Measurements from ENCODE around the gene TPRX2.

DNA sequence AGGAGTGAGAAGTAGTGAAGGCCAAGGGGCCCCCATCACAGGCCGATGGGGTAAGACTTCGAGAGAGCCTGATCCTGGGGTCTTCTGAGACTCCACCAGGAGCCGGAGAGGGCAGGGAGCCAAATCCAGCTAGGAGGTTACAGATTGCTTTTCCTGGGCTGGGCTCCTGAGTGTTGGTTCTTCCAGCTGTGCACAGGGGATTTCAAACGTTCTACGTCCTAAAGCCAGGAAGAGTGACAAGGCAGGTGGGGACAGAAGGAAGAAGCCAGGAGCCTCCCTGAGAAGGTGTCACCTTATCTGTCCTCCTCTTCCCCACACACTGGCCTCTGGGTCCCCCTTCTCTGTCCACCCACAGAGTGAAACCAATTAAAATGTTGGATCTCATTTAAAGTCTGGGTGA lies 16.1 kb upstream of the TPRX2 start:
- no peak for TF ChIP-seq CTCF (conservative IDR thresholded peaks at IDR 0.05 in 1 of 2, IDR thresholded peaks at IDR 0.05 in 1 of 2; ENCODE audit: low read depth in 1 of 2, low read length in 2 of 2)
- TF ChIP-seq EZH2 (IDR thresholded peaks at IDR 0.05; ENCODE audit: low read length, missing control alignments), result no peak
